Measurements from ENCODE around the gene SMIM44.
"Not testable (repeated sequence)": the region's sequence is repeated elsewhere in the genome, so short reads cannot be mapped to it uniquely, and the experiment has no call there.

Gene SMIM44

DNA sequence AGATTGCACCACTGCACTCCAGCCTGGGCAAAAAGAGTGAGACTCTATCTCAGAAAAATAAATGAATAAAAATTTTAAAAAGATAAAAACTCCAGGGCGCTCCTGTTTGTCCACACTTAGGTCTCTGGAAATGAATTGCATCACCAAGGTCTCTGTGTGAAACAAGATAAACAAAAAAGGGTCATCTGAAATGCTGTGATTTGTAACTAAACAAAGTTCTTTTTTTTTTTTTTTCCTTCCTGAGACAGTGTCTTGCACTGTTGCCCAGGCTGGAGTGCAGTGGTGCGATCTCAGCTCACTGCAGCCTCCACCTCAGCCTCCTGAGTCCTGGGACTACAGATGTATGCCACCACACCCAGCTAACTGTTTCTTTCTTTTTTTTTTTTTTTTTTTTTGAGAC, 34.4 kb upstream of the SMIM44 start:
- no peak for DNase-seq (ENCODE audit: low read depth)

DNA sequence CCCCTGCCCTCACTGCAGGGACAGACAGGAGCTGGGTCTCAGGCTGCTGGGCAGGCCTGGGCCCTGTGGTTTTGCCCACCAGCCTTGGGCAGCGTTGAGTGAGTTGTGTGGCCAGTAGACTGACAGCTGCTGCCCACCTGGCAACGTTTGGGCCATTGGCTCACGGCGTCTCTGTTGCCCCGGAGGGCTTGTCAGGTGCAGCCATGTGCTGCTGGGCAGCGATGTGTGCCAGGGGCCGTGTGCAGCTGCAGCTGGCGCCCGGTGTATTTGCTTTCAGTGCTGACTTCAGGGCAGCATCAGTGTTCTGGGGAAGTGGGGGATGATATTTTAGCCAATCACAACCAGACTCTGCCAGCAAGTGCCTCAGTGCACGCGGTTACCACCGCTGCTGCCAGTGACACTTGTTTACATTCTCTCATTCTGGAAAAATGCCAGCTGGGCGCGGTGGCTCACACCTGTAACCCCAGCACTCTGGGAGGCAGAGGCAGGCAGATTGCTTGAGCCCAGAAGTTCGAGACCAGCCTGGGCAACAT, 33.5 kb upstream of the SMIM44 start:
- no peak for DNase-seq (ENCODE audit: low read depth)

DNA sequence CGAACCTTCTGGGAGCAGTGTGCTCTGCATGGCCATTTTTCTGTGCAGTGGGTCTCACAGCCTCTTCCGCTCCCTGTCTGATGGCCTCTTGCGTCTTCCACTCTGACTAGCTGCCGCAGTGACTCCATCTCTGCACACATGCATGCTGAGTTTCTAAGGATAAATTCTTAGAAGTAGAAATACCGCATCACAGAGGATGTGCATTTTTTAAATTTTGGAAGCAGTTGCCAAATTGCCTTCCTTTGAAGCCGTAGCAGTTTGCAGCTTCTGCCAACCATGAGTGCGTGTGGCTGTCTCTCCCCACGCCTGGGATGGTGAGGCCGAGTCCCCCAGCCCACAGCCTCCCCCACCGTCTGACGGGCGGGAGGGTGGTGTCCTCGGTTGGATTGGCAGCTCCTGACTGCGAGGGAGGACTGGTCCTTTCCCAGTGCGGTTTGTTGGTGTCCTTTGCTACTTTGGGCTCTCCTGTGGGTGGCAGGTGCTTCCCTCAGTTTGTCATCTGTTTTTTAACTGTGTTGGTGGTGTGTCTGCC, 32.7 kb upstream of the SMIM44 start:
- DNase-seq (ENCODE audit: low read depth) = no peak

DNA sequence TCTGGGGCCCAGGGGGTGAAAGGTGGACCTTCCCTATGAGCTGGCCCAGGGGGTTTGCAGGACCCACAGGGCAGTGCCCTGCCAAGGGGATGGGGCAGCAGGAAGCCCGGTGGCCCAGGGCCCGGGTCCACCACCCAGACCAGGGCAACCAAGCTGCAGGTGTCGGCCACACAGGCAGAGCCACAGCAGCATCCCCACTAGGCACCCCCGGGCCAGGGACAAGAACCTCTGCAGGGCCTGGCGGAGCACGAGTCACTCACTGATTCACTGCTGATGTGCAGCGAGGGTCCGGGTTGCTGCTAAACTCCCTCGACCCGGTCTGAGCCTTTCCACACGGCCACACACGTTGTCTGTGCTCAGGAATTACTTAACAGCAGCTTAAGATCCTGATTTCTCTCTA, 31.7 kb upstream of the SMIM44 start:
- no peak for DNase-seq (ENCODE audit: low read depth)

DNA sequence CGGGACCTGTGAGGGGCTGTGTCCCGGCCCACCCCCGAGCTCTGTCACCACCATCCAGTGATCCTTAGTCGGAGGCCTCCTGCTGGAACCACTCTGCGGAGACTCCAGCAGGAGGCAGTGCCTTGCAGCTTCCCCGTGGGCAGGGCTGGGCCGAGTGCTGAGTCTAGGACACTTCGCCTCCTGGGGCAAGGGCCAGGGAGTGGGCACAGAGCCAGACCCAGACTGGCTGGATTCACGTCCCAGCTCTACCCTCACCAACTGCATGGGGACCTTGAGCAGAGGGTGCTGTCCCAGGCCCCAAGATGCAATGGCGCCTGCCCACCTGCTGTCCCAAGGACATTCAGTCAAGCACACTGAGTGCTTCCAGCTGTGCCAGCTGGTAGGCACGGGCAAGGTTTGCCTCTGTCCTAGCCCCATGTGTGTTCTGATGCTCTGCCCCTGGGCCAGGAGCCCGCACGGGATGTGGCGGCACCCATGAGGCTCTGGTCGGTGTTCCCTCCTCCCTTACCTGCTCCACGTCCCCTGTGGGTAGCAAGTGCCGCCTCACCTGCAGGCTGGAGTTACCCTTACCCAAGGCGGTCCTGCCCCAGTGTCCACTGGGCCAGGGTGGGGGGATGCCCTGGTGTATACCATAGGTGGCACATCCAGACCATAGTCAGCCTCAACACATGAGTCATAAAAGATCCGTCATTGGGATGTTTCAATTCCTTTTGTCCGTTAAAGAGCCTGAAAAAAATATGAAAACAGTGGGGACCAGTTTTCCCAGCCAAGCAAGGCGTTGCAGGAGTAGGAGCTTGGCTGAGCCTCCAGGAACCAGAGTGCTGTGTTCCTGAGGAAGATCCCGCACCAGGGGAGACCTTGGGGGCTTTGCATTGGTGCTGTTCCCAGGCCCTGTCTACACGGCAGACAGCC, 30.2 kb upstream of the SMIM44 start:
- DNase-seq (ENCODE audit: low read depth) = no peak

DNA sequence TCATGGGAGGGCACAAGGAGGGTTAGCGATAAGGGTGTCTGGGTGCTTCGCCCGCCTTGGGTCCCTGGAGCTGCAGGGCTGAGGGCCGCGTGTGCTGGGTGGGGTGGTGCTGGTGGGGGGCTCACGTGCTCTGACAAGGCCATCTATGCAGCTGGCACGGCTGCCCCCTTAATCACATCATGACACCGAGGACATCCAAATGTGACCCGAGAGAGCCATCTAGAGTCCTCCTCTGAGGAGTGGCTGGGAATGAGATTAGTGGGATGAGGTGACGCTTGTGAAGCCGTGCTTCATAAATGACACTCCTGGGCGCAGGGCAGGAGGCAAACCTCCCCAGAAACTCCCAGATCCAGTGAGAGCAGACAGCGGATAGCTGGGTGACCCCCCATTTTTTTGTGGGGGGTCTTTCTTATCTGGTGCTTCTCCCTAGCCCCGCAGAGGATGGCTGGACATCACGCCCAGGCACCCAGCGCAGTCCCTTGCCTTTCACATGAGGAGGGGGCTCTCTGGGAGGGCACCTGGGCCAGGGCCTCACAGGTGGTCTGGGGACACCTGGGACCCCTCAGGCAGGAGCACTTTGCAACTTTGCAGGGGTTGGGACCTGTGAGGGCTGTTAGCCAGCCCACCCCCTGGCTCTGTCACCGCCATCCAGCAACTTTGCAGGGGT, 29.5 kb upstream of the SMIM44 start:
- DNase-seq (ENCODE audit: low read depth) = no peak

DNA sequence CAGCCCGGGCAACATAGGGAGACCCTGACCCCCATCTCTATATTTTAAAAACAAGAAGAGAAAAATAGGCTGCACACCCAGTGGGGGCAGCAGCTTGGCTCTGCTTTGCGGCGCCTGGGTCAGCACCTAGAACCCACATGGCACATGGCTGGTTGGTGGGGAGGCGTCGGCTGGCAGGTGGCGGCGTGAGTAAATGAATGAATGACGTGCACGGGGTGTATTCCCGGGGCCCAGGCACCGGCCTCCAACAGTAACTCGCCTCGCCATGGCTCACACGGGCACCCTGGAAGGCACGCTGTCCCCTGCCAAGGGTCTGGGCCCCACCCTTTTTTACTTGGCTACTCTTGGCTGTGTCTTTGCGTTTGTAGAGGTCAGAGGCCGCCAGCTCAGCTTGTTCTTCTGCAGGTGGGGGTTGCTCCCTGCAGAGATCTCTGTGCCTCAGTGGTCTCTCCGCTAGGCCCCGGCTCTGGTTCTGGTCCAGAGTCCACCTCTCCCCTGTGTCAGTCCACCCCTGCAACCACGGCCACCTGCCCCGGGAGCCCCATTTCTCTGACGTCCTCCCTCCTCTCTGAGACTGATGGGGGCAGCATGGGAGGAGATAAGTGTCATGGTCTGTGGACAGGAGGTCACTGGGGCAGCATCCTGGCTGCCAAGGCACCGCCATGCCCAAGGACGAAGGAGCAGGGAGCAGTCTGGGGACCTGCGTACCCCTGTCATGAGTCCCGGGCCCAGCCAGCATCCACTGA, 28.4 kb upstream of the SMIM44 start:
- DNase-seq (ENCODE audit: low read depth) = no peak

DNA sequence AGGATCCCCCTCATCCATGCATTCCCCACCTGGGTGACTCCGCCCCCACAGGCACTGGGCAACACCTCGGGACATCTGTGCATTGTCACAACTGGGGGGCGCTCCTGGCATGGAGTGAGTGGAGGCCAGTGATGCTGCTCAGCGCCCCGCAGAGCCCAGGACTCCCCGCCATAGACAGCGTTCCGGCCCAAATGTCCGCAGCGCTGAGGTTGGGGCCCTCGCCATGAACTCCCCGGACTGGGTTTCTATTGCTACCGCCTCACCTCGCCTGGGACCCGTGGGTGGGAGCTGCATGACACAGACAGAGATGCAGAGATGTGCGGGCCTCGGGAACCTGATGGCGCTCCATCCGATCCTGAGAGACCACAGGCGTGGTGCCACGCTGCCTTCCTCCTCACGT, 27.5 kb upstream of the SMIM44 start:
- no peak for DNase-seq (ENCODE audit: low read depth)

DNA sequence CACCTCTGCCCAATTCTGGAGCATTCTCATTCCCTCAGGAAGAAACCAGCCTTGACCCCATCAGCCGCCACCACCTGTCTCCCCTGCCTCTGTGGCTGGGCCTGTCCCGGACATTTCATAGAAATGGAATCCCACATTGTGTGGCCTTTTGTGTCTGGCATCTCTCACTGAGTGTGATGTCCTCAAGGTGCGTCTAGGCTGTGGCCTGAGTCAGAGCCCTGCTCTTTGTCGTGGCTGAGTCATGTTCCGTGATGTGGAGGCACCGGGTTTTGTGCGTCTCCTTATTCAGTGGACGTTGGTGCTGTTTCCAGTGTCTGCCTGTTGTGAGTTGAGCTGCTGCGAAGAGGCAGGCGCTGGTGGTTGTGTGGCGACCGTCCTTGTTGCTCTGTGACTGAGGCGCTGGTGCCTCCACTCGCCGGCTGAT, 26.3 kb upstream of the SMIM44 start:
- no peak for DNase-seq (ENCODE audit: low read depth)

DNA sequence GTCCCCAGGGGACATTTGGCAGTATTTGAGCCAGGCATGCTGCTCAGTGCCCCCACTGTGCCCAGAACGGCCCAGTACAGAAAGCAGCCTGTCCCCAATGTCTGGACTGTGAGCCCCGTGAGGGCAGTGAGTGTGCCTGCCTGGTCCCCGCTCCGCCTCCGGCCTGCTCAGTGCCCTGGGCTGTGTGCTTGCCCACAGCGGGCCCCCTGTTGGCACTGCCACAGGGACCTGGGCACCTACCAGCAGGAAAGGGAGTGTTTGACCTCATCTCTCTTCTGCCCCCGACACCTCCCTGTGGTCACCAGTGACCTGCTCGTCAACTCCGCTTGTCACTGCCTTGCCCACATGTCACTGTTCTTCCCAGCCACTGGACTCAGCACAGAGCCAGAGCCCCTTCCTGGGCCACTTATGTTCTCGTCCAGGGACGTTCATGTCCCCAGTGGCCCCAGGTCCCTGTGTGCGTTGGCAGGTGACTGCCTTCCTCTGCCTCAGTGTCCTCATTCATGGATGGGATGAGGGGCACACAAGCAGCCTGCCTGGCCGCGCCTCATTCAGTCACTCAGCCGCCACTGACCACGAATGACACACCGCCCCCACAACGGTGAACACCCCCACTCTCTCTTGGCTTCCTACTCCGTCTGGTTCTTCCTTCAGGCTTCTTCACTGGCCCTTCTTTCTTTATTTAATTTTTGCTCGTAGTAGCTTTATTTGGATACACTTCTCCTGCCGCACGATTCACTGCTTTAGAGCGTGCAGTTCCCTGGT, 25.7 kb upstream of the SMIM44 start:
- no peak for DNase-seq (ENCODE audit: low read depth)

DNA sequence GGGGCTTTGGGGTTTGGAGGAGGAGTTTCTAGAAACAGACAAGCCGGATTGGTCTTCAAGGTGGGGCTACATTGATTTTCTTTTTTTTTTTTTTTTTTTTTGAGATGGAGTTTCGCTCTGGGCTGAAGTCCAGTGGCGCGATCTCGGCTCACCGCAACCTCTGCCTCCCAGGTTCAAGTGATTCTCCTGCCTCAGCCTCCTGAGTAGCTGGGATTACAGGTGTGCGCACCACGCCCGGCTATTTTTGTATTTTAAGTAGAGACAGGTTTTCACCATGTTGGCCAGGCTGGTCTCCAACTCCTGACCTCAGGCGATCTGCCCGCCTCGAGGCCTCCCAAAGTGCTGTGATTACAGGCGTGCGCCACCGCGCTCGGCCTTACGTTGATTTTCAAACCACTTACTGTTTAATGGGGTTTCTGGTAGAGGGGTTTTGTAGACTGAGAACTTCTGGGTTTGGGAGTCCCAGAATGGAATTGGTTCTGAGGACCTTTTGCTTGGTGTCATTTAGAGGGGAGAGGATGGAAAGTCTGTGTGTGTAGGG, 24.9 kb upstream of the SMIM44 start:
- not testable (repeated sequence) for DNase-seq (ENCODE audit: low read depth)

DNA sequence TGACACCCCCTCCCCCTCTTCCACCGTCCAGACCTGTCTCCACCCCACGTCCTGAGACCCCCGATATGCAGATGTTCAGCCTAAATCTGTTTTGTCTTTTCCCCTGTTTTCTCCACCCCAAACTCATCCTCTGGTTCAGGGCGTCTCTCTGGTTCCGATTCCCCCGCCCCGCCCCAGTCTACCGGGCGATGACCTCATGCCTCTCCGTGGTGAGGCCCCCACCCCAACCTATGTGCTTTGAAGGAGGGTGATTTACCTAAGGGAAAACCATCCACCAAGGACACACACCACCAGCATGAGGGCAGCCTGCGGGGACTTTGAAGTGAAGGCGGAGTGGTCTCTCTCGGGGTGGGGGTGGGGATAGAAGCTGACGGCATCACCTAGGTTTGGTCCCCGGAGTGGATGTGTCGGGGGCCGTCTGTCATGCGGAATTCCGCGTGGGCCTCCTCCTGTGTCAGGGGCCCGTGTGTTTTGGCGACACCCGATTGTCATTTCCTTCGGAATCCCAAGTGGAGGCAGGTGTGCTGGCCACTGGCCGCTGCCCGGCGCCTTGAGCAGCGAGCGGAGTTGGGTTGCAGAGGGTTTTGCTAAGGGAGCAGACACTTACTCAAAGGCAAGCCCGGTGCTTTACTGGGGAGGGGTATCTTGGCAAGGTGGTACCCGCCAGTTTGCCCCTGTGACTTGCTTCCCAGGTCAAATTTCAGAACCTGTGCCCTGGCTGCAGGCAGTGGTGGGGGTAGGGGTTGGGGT, 24.3 kb upstream of the SMIM44 start:
- DNase-seq (ENCODE audit: low read depth) = no peak

DNA sequence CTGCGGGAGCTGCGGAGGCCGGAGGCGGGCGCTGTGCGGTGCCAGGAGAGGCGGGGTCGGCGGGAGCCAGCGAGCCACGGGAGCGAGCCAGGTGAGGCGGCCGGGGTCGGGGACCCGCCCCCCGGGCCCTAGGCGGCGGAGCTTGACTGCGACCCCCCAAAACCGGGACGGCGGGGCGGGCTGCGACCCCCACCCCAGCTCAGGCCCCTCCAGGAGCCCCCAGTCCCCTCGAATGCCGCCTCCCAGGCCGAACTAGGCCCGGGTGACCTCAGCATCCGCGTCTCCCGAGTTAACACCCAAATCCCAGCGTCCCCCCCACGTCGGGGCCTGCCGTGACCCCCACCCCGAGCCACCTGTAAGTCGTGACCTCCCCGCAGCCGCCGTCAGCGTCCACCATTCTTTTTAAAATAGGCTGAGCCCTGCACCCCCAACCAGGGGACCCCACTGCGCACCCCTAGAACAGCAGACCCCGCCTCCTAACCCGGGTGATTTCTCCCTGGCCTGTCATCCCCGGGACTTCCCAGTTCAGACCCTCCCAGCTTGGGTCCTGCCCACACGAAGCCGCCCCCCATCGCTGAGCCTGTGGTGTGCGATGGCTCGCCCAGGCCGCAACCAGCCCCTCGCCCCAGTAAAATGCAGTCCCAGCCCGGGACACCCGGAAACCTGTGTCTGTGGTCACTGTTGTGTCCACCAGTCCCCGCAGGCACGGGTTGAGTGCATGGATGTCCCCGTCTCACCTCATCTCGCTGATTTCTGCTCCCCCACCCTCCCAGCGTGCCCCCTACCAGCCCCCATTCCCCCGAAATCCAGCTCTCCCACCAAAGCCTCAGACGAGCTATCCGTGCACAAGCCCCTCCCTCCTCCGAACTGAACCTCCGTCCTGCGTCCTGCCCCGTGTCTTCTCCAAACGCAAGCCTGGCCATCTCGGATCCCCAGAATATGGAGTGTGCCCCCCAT, 23.4 kb upstream of the SMIM44 start:
- no peak for DNase-seq (ENCODE audit: low read depth)

DNA sequence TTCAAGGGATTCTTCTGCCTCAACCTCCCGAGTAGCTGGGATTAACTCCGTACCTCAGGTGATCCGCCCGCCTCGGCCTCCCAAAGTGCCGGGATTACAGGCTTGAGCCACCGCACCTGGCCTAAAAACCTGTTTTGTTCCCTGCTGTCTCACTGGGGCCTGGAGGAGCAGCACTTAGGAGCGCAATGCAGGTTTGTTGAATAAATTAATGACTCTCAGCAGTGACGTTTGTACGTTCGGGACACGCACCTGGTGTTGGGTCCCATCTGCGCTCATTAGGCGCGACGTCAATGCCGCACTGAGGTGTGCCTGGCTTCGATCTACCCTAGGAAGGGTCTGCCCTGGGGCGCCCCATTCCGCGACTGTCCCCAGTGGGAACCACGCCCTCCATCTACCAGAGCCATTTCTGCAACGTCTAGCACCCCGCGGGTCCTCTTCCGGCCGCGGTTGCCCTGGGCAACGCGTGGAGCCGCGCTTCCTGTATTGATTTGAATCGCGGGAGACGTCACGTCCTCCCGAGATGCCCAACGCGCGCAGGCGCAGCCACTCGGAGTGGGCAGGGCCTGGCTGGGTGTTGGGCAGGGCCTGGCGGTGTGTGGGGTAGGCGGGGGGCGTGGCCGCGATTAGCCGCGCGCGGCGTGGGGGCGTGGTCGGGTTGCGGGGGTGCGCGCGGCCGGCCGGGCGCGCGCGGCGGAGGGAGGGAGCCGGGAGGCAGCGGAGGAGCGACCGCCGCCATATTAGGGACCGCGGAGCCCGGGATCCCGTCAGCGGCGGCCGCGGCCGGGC, 22.6 kb upstream of the SMIM44 start, which contains the start of gene FZR1:
Gene FZR1, plus strand, starts transcription at position 714 of the 786 bp plus-strand sequence. CDS start 16,679 bp downstream, outside the sequence.
- DNase-seq (ENCODE audit: low read depth) = peak; percentile 95

DNA sequence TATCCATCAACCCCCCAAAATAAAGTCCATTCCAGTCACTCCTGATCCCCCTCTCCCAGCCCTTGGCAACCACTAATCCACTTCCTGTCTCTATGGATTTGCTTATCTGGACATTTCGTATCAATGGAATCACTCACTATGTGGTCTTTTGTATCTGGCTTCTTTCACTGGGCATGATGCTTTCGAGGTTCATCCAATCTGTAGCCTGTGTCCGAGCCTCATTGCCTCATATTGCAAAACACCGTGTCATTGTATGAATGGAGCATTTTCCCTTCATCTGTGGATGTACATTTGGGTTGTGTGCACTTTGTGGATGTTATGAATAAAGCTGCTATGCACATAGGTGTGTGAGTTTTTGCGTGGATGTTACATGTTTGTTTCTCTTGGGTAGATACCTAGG, 21.5 kb upstream of the SMIM44 start:
- DNase-seq (ENCODE audit: low read depth) = no peak

DNA sequence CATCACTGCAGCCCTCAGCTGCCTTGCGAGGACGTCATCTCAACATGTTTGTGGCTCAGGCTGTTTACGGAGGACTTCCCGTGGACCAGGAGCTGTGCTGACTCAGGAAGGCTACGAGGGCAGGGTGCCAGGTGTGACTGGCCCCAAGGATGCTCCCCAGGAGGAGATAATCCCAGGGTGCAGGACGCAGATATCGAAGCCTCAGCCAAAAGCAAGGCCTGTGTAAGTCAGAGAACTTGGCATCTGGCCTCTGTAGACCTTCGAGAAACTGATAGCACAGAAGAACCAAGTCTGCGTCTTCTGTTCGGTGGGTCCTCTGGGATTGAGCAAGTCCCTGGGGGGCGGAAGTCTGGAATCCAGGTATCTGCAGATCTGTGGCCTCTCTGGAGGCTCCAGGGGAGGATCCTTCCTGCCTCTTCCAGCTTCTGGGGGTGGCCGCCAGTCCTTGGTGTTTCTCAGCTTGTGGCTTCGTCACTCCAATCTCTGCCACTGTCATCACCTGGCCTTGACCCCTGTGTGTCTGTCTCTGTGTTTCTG, 19.9 kb upstream of the SMIM44 start:
- no peak for DNase-seq (ENCODE audit: low read depth)

DNA sequence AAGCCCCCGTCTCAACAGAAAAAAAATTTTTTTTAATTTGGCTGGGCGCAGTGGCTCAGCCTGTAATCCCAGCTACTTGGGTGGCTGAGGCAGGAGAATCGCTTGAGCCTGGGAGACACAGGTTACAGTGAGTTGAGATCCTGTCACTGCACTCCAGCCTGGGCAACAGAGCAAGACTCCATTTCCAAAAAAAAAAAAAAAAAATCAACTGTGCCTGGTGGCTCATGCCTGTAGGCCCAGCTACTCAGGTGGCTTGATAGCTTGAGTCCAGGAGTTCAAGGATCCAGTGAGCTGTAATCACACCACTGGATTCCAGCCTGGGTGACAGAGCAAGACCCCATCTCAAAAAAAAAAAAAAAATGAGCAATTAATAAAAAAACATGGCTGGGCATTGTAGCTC, 18.5 kb upstream of the SMIM44 start:
- DNase-seq (ENCODE audit: low read depth) = no peak

All from stromal cell of bone marrow (primary cell).